H9 (cell line): ENCODE results near the gene ANKRD36C. TPM values are rescaled to one million over a fixed set of nuclear protein-coding genes. Genes with fewer than 3 reads are reported as not detected.
A peak's percentile ranks its signal among the peaks of the same experiment; 100 is the strongest.
"Not testable (repeated sequence)": the region's sequence is repeated elsewhere in the genome, so short reads cannot be mapped to it uniquely, and the experiment has no call there.

ENCODE experiments used
- DNase-seq: peaks from one replicate; pipeline ENCODE4 v3.0.0-alpha.2; 2017
- H2AFZ ChIP-seq: one replicate; pipeline ENCODE4 v1.6.1; 2013; ENCODE audit warnings: mild to moderate bottlenecking, low read length, control low read depth, moderate library complexity
- H2AK5ac ChIP-seq: 2 replicates; pipeline ENCODE4 v1.6.1; 2013; ENCODE audit warnings: low read length, control low read depth, mixed read lengths; ENCODE audit not compliant: insufficient read length
- H2BK120ac ChIP-seq: one replicate; pipeline ENCODE4 v1.6.1; 2013; ENCODE audit warnings: low read depth, mild to moderate bottlenecking, low read length, control low read depth, inconsistent platforms; ENCODE audit not compliant: poor library complexity, severe bottlenecking
- H2BK12ac ChIP-seq: 2 replicates; pipeline ENCODE4 v1.6.1; 2013; ENCODE audit warnings: low read length, control low read depth, mixed read lengths, low read depth; ENCODE audit not compliant: insufficient read length
- H2BK15ac ChIP-seq: 2 replicates; pipeline ENCODE4 v1.6.1; 2013; ENCODE audit warnings: low read depth, low read length, control low read depth
- H2BK20ac ChIP-seq: one replicate; pipeline ENCODE4 v1.6.1; 2013; ENCODE audit warnings: low read depth, mild to moderate bottlenecking, low read length, control low read depth, inconsistent platforms; ENCODE audit not compliant: poor library complexity, severe bottlenecking
- H2BK5ac ChIP-seq: 2 replicates; pipeline ENCODE4 v1.6.1; 2013; ENCODE audit warnings: low read length, control low read depth, mixed read lengths; ENCODE audit not compliant: insufficient read length
- H3K14ac ChIP-seq: 2 replicates; pipeline ENCODE4 v1.6.1; 2013; ENCODE audit warnings: low read length, control low read depth; ENCODE audit not compliant: insufficient read depth
- H3K18ac ChIP-seq: 2 replicates; pipeline ENCODE4 v1.6.1; 2013; ENCODE audit warnings: low read depth, mild to moderate bottlenecking, mixed read lengths, low read length, control low read depth; ENCODE audit not compliant: insufficient read length
- H3K23ac ChIP-seq: 2 replicates; pipeline ENCODE4 v1.6.1; 2013; ENCODE audit warnings: low read length, control low read depth, mixed read lengths, low read depth; ENCODE audit not compliant: insufficient read length
- H3K23me2 ChIP-seq: 2 replicates; pipeline ENCODE4 v1.6.1; 2013; ENCODE audit warnings: low read depth, mild to moderate bottlenecking, mixed read lengths, low read length, control low read depth; ENCODE audit not compliant: insufficient read length, poor library complexity, severe bottlenecking
- H3K27ac ChIP-seq: 2 replicates; pipeline ENCODE4 v1.5.1; 2013; ENCODE audit warnings: low read length, control low read depth, mixed read lengths, low read depth; ENCODE audit not compliant: insufficient read length
- H3K27me3 ChIP-seq: 2 replicates; pipeline ENCODE4 v1.6.1; 2013; ENCODE audit warnings: low read length, control low read depth, inconsistent platforms; ENCODE audit not compliant: insufficient read depth
- H3K4ac ChIP-seq: 2 replicates; pipeline ENCODE4 v1.6.1; 2013; ENCODE audit warnings: low read depth, mild to moderate bottlenecking, control low read depth, inconsistent platforms, low read length, moderate library complexity
- H3K4me1 ChIP-seq: 2 replicates; pipeline ENCODE4 v1.6.1; 2013; ENCODE audit warnings: low read length, control low read depth, inconsistent platforms; ENCODE audit not compliant: insufficient read depth
- H3K4me2 ChIP-seq: 2 replicates; pipeline ENCODE4 v1.6.1; 2013; ENCODE audit warnings: low read length, control low read depth, mixed read lengths; ENCODE audit not compliant: insufficient read length, insufficient read depth
- H3K56ac ChIP-seq: 2 replicates; pipeline ENCODE4 v1.6.1; 2013; ENCODE audit warnings: low read depth, mild to moderate bottlenecking, mixed read lengths, low read length, control low read depth; ENCODE audit not compliant: insufficient read length
- H3K79me1 ChIP-seq: 2 replicates; pipeline ENCODE4 v1.6.1; 2013; ENCODE audit warnings: low read depth, mild to moderate bottlenecking, moderate library complexity, low read length, control low read depth, inconsistent platforms; ENCODE audit not compliant: insufficient read depth, poor library complexity, severe bottlenecking
- H3K79me2 ChIP-seq: 2 replicates; pipeline ENCODE4 v1.6.1; 2013; ENCODE audit warnings: low read length, control low read depth, inconsistent platforms; ENCODE audit not compliant: insufficient read depth
- H3K9ac ChIP-seq: 2 replicates; pipeline ENCODE4 v1.6.1; 2013; ENCODE audit warnings: low read length, control low read depth, mixed read lengths; ENCODE audit not compliant: insufficient read length; ENCODE audit errors: extremely low read depth
- H3K9me3 ChIP-seq: one replicate; pipeline ENCODE4 v1.6.1; 2013; ENCODE audit warnings: low read depth, low read length, inconsistent platforms; ENCODE audit not compliant: control insufficient read depth
- H3T11ph ChIP-seq: one replicate; pipeline ENCODE4 v1.6.1; 2013; ENCODE audit warnings: mild to moderate bottlenecking, low read length, control low read depth, inconsistent platforms
- H4K20me1 ChIP-seq: one replicate; pipeline ENCODE4 v1.6.1; 2013; ENCODE audit not compliant: control insufficient read depth, insufficient read length, insufficient read depth
- H4K5ac ChIP-seq: 2 replicates; pipeline ENCODE4 v1.6.1; 2013; ENCODE audit warnings: low read depth, mild to moderate bottlenecking, mixed read lengths, low read length, control low read depth; ENCODE audit not compliant: insufficient read length
- H4K8ac ChIP-seq: replicated peaks from 2 replicates; pipeline ENCODE4 v1.6.1; 2013; ENCODE audit warnings: low read length, control low read depth, mixed read lengths, low read depth; ENCODE audit not compliant: insufficient read length
- H4K91ac ChIP-seq: 2 replicates; pipeline ENCODE4 v1.6.1; 2013; ENCODE audit warnings: low read depth, mild to moderate bottlenecking, moderate library complexity, mixed read lengths, low read length, control low read depth; ENCODE audit not compliant: insufficient read length
- H3K27ac Mint-ChIP-seq, 3 experiments: 2 replicates in 2 of 3; 3 replicates in 1 of 3; pipeline ENCODE4 v1.8.0; 2020 to 2021; ENCODE audit warnings: mixed read lengths in 3 of 3, mild to moderate bottlenecking in 1 of 3, moderate library complexity in 1 of 3
- H3K27me3 Mint-ChIP-seq: 2 replicates; pipeline ENCODE4 v1.8.0; 2021; ENCODE audit warnings: low read depth, mild to moderate bottlenecking, moderate library complexity, mixed read lengths
- H3K36me3 Mint-ChIP-seq, 3 experiments: 2 replicates in 2 of 3; 3 replicates in 1 of 3; pipeline ENCODE4 v1.8.0; 2020 to 2021; ENCODE audit warnings: low read depth in 3 of 3, mixed read lengths in 3 of 3; ENCODE audit not compliant: insufficient read depth in 1 of 3
- H3K4me1 Mint-ChIP-seq, 2 experiments: 2 replicates each; pipeline ENCODE4 v1.8.0; 2020; ENCODE audit warnings: mixed read lengths in 2 of 2
- H3K4me3 Mint-ChIP-seq, 2 experiments: 2 replicates in 1 of 2; 3 replicates in 1 of 2; pipeline ENCODE4 v1.8.0; 2020 to 2021; ENCODE audit warnings: mild to moderate bottlenecking in 2 of 2, mixed read lengths in 2 of 2, moderate library complexity in 1 of 2
- H3K9me3 Mint-ChIP-seq, 2 experiments: 2 replicates in 1 of 2; 3 replicates in 1 of 2; pipeline ENCODE4 v1.8.0; 2020; ENCODE audit warnings: mild to moderate bottlenecking in 2 of 2, mixed read lengths in 2 of 2, moderate library complexity in 1 of 2
- CTCF ChIP-seq: fragments of 200-600 bp; sonication (generic); conservative IDR thresholded peaks from 3 replicates; pipeline ENCODE4 v1.8.0; 2021; ENCODE audit warnings: antibody characterized with exemption, mild to moderate bottlenecking
- WGBS: extraction: QIAGEN DNeasy Blood & Tissue Kit; methylation state at CpG from one replicate; pipeline ENCODE4 v1.1.7; 2013; ENCODE audit warnings: missing lambda C conversion rate, low lambda C conversion rate, mixed read lengths; ENCODE audit not compliant: insufficient read length; ENCODE audit errors: extremely low coverage; 5-methylcytosine and 5-hydroxymethylcytosine counted together
- total RNA-seq: library from RNA; stranded (reverse); gene quantifications from 2 replicates; pipeline ENCODE4 v1.2.1, GENCODE V29; 2021

The ANKRD36C gene
- total RNA-seq, 1 experiment from 2014 or later, result 8.2 TPM

- no peaks in the 10 kb centered on the region for H3K23me2 ChIP-seq
- H4K20me1 ChIP-seq, result no peaks in the 10 kb centered on the region
- no peak overlapping the region for H2BK15ac ChIP-seq
- H3K27me3 ChIP-seq, result no peaks in the 10 kb centered on the region
- no peak overlapping the region for H4K5ac ChIP-seq
- H3K27ac ChIP-seq, result no peak overlapping the region
- no peaks in the 10 kb centered on the region for H3K4me1 ChIP-seq
- no peaks in the 10 kb centered on the region for H3K79me1 ChIP-seq
- H3K14ac ChIP-seq, result no peak overlapping the region
- no peaks in the 10 kb centered on the region for H3K79me2 ChIP-seq
- H2BK12ac ChIP-seq, result no peak overlapping the region
- H3K56ac ChIP-seq, result no peak overlapping the region
- no CpG with 5 or more reads among the region's 27 CpGs for WGBS
- no peak overlapping the region; a peak in 1 of 5 replicates for H3K4me3 Mint-ChIP-seq
- no peaks in the 10 kb centered on the region for H3K36me3 Mint-ChIP-seq
- H3K9ac ChIP-seq, result no peak overlapping the region
- no peak overlapping the region for H2AK5ac ChIP-seq
- H3K27me3 Mint-ChIP-seq, result no peaks in the 10 kb centered on the region
- H3T11ph ChIP-seq, result no peak overlapping the region
- H3K23ac ChIP-seq, result no peak overlapping the region
- H3K9me3 Mint-ChIP-seq, result no peaks in the 10 kb centered on the region
- H3K9me3 ChIP-seq, result no peaks in the 10 kb centered on the region
- no peak for TF ChIP-seq CTCF
- no peak overlapping the region for H4K91ac ChIP-seq
- no peak overlapping the region for H2AFZ ChIP-seq
- H2BK20ac ChIP-seq, result no peak overlapping the region
- DNase-seq, result peak; percentile 33
- H3K4me2 ChIP-seq, result no peak overlapping the region
- H3K18ac ChIP-seq, result no peak overlapping the region
- H3K4ac ChIP-seq, result no peak overlapping the region
- H4K8ac ChIP-seq, result no peak overlapping the region
- H3K27ac Mint-ChIP-seq, result no peak overlapping the region
- no peak overlapping the region for H2BK120ac ChIP-seq
- H3K4me1 Mint-ChIP-seq, result no peaks in the 10 kb centered on the region
- no peak overlapping the region for H2BK5ac ChIP-seq
Measured at GRCh38 chr2:96024336-96025193, 32.9 kb upstream of the ANKRD36C start.

GRCh38 chr2:96023701-96024100 is 32.1 kb upstream of the ANKRD36C start:
- not testable (repeated sequence) for H3K4me2 ChIP-seq, H3K27ac ChIP-seq, H3K23ac ChIP-seq, H2BK12ac ChIP-seq, H3K4me3 Mint-ChIP-seq, H2BK20ac ChIP-seq, H3K4me1 ChIP-seq, H2BK120ac ChIP-seq, H3K27me3 Mint-ChIP-seq, H4K8ac ChIP-seq, H3K27me3 ChIP-seq, H3K14ac ChIP-seq, H4K20me1 ChIP-seq, H3T11ph ChIP-seq, H3K9ac ChIP-seq, H2BK5ac ChIP-seq, H2AFZ ChIP-seq, H3K56ac ChIP-seq, H3K36me3 Mint-ChIP-seq, H2AK5ac ChIP-seq, H3K4me1 Mint-ChIP-seq, H4K91ac ChIP-seq, H3K18ac ChIP-seq, H3K9me3 Mint-ChIP-seq, H3K79me1 ChIP-seq, H3K79me2 ChIP-seq, H4K5ac ChIP-seq, H2BK15ac ChIP-seq, H3K4ac ChIP-seq, H3K27ac Mint-ChIP-seq, H3K23me2 ChIP-seq, H3K9me3 ChIP-seq
- peak; percentile 11 for DNase-seq
- WGBS, result no CpG with 5 or more reads among the region's 7 CpGs
